ENCODE measurements around the gene SNX30. TPM values are rescaled to one million over a fixed set of nuclear protein-coding genes. Genes with fewer than 3 reads are reported as not detected.

The SNX30 gene
- total RNA-seq, 4 donors from 2014 or later: 4.8 to 10.2 (median 9.3) TPM

DNA sequence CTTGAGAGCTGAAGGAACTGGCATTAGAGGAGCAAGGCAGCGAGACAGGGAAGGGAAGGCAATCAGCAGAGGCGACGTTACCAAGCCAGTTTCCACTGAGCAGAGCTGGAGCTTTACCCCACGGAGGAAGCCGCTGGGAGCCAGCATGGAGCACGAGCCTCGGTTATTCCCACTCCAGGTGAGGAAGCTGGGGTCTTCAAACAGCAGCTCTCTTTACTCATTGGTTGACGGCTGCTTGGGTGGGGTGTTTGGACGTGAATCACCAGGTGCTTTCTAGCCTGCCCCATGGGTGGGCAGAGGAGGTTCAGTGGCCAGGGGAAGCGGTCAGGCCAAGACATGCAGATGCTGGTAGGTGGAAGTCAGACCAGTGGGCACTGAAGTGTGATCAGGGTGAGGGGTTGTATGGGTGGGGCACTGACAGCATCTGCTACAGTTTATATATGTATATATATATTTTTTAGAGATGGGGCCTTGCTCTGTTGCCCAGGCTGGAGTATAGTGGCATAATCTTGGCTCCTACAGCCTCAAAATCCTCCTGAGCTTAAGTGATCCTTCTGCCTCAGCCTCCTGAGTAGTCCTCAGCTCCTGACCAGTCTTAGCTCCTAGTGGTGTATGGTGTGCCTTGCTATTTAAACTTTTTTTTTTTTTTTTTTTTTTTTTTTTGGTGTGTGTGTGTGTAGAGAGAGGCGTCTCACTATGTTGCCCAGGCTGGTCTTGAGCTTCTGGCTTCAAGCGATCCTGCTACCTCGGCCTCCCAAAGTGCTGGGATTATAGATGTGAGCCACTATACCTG is 12.4 kb downstream of the SNX30 start:
- peaks cover 0 to 4% (median 0%) of the 10 kb centered on the region in 3 donors for H3K9me3 ChIP-seq
- H3K27me3 ChIP-seq: no peaks in the 10 kb centered on the region
- intact Hi-C loops (cut with DNase I): no loop called here
- peaks cover 0 to 1% (median 0%) of the 10 kb centered on the region in 3 donors for H3K4me1 ChIP-seq
- H3K36me3 ChIP-seq: no peaks in the 10 kb centered on the region
- DNase-seq: no peak
- H3K4me3 ChIP-seq: no peak overlapping the region
- TF ChIP-seq CTCF (IDR thresholded peaks at IDR 0.05) (no peak), POLR2A (IDR thresholded peaks at IDR 0.05) (no peak)
- H3K27ac ChIP-seq: no peak overlapping the region
- WGBS, 2 donors: 87 to 94% methylated on average over 9 to 12 of the region's 13 CpGs

DNA sequence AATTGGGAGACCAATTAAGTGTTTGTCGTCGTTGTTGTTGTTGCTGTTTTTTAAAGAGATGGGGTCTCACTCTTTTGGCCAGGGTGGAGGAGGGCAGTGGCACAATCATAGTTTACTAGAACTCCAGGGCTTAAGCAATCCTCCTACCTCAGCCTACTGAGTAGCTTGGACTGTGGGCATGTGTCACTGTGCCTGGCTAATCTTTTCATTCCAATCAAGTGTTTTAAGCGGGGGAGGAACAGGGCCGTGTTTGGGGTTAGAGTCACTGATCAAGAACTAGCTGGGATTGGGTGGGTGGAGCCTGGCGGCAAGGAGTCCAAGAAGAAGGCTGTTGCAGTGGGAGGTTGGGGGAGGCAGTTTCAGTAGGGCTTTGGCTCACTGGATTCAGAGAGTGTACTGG is 13.8 kb downstream of the SNX30 start:
- intact Hi-C loops (cut with DNase I): no loop called here
- Histone ChIP-seq H3K4me3 (no peak overlapping the region), H3K4me1 (no peaks in the 10 kb centered on the region), H3K27me3 (no peaks in the 10 kb centered on the region), H3K27ac (no peak overlapping the region), H3K36me3 (no peaks in the 10 kb centered on the region), H3K9me3 (peaks cover 0 to 4% (median 0%) of the 10 kb centered on the region in 3 donors)
- no peak for DNase-seq
- TF ChIP-seq POLR2A (IDR thresholded peaks at IDR 0.05) (no peak), CTCF (IDR thresholded peaks at IDR 0.05) (no peak)
- WGBS, 2 donors: 82% methylated on average over 5 of the region's 5 CpGs

- 82% methylated on average over 7 of the region's 7 CpGs for WGBS, 2 donors
Measured at GRCh38 chr9:112764837-112765236, 14.3 kb downstream of the SNX30 start.

DNA sequence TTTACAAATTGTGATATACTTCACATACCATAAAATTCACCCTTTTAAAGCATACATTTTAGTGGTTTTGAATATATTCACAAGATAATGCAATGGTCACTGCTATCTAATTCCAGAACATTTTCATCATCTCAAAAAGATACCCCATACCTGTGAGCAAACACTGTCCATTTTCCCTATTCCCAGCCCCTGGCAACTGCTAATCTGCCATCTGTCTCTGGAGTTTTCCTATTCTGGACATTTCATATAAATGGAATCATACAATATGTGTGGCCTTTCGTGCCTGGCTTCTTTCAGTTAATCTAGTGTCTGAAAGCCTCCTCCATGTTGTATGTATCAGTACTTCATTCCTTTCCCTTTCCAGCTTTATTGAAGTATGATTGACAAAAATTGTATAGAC is 14.7 kb downstream of the SNX30 start:
- Histone ChIP-seq H3K36me3 (no peaks in the 10 kb centered on the region), H3K4me3 (no peak overlapping the region), H3K27me3 (no peaks in the 10 kb centered on the region), H3K27ac (no peak overlapping the region), H3K4me1 (no peaks in the 10 kb centered on the region), H3K9me3 (peaks cover 0 to 4% (median 0%) of the 10 kb centered on the region in 3 donors)
- intact Hi-C loops (cut with DNase I): no loop called here
- DNase-seq: no peak
- 87 to 96% methylated on average over 1 of the region's 1 CpG for WGBS, 2 donors
- TF ChIP-seq CTCF (IDR thresholded peaks at IDR 0.05): no peak
- TF ChIP-seq POLR2A (IDR thresholded peaks at IDR 0.05): no peak

More at GRCh38 chr9:112764837-112765236, 14.3 kb downstream of the SNX30 start:
- DNase-seq: no peak
- no peak overlapping the region for H3K27ac ChIP-seq
- H3K9me3 ChIP-seq: peaks cover 0 to 4% (median 0%) of the 10 kb centered on the region in 3 donors
- no peaks in the 10 kb centered on the region for H3K36me3 ChIP-seq
- intact Hi-C loops (cut with DNase I): no loop called here
- H3K27me3 ChIP-seq: no peaks in the 10 kb centered on the region
- H3K4me3 ChIP-seq: no peak overlapping the region
- H3K4me1 ChIP-seq: no peaks in the 10 kb centered on the region
- TF ChIP-seq POLR2A (IDR thresholded peaks at IDR 0.05) (no peak), CTCF (IDR thresholded peaks at IDR 0.05) (no peak)

DNA sequence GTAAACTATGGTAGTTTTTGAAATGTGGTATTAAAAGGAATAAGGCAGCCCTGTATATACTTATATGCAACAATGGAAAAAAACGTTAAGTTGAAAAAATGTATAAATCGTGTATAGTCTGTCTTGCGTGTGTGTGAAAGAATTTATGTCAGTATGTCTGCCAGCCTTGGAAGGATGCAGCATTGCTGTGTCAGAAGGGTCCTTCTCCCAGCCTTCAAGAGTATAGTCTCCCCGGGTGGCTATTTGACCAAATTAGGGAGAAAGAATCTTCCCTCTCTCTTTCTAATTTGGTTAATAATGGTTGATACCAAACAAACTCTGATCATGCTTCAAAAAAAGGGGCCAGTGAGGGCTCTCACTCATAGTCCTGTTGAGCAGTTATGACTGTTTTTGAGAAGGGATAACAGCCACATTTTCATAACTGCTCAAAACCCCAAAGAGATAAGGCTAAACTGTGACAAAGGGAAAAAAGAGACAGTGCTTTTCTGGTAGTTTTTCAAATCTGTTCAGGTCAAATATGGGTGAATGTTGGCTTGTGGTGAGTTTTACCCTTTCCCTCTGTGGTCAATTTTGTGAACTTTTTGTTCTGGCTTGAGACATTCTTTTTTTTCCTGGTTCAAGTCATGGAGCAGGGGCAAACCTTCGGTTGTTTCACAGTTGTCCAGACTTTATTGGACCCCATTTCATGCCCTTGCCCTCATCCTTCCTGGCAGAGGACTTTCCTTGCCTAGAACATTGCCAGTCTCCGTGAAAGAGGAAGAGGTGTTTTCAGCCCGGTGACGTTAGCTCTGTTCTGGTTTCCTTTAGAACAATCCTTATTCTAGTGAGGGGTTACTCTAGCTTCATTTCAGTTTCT is 21.0 kb downstream of the SNX30 start:
- peaks cover 0 to 3% (median 0%) of the 10 kb centered on the region in 3 donors for H3K36me3 ChIP-seq
- H3K9me3 ChIP-seq: no peaks in the 10 kb centered on the region
- 59 to 69% methylated on average over 8 of the region's 8 CpGs for WGBS, 2 donors
- H3K4me1 ChIP-seq: peaks cover 0 to 7% (median 3%) of the 10 kb centered on the region in 3 donors
- no peaks in the 10 kb centered on the region for H3K27me3 ChIP-seq
- no peak for DNase-seq
- no peak overlapping the region for H3K4me3 ChIP-seq
- no peak for TF ChIP-seq CTCF (IDR thresholded peaks at IDR 0.05)
- TF ChIP-seq POLR2A (IDR thresholded peaks at IDR 0.05): no peak
- no peak overlapping the region for H3K27ac ChIP-seq
- intact Hi-C loops (cut with DNase I): no loop called here

All from esophagus squamous epithelium (tissue), 5 donors.